ENCODE data around the gene SCN2B.

Gene SCN2B

DNA sequence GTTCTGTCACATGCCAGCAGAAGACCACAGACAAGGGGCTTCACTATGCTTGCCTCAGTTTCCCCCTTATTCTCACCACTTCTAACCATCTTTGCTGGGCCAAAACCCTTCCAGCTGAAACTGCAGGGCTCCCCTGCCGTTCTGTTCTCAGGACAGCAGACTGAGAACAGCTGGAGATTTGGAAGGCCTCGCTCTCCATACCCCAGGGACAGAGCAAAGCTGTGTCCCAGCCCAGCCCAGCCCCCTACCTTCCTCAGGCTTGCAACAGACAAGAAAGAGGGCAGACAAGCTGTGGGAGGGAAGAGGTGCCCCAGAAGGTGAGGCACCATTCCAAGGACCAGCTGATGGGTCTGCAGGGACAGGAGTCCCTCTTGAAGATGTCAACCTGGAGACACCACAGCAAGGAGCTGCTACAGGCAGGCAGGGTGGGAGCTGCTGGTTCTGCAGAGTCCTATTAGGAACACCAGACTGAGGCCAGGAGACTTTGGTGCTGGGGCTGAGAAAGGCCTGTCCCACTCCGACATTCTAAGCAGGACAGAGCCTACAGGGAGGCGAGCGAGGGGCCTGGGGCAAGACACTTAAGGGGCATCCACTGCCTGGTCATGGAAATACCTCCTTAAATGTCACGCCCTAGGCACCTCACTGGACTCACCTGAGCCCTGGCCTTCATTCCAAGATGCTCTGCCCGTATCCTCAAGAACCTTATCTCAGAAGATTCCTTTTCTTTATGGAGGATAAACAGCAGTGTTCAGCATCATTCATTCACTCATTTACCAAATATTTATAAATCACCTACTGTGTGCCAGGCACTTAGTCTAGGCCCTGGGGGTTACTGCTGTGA, 6.9 kb downstream of the SCN2B start:
- TF ChIP-seq, protein P1, sequence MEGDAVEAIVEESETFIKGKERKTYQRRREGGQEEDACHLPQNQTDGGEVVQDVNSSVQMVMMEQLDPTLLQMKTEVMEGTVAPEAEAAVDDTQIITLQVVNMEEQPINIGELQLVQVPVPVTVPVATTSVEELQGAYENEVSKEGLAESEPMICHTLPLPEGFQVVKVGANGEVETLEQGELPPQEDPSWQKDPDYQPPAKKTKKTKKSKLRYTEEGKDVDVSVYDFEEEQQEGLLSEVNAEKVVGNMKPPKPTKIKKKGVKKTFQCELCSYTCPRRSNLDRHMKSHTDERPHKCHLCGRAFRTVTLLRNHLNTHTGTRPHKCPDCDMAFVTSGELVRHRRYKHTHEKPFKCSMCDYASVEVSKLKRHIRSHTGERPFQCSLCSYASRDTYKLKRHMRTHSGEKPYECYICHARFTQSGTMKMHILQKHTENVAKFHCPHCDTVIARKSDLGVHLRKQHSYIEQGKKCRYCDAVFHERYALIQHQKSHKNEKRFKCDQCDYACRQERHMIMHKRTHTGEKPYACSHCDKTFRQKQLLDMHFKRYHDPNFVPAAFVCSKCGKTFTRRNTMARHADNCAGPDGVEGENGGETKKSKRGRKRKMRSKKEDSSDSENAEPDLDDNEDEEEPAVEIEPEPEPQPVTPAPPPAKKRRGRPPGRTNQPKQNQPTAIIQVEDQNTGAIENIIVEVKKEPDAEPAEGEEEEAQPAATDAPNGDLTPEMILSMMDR (IDR thresholded peaks at IDR 0.05; ENCODE audit: extremely low read depth, insufficient read depth, missing control alignments), result no peak
- in situ Hi-C loops (cut with MboI; ENCODE audit: low pct_unique_long_range_greater_than_20kb, low sequenced_read_pairs, unreplicated experiment), result no loop called here
- no peak for DNase-seq (ENCODE audit: low spot score)

DNA sequence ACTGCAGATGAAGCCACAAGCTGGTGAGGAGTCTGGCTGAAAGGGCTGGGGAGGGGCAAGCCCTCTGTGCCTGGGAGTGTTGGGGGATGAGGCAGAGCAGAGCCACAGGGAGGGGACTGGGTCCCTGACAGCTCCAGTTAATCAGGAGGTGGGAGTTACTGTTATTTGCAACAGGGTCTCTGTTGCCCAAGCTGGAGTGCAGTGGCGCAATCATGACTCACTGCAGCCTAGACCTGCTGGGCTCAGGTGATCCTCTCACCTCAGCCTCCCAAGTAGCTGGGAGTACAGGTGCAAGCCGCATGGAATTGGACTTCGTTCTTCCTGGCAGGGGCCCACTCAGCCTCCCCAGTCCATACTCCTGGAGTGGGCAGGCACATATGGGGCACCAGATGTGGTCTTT, 7.7 kb downstream of the SCN2B start:
- no peak for DNase-seq (ENCODE audit: low spot score)
- in situ Hi-C loops (cut with MboI; ENCODE audit: low pct_unique_long_range_greater_than_20kb, low sequenced_read_pairs, unreplicated experiment), result no loop called here
- TF ChIP-seq, protein P1 (IDR thresholded peaks at IDR 0.05; ENCODE audit: extremely low read depth, insufficient read depth, missing control alignments), result no peak

DNA sequence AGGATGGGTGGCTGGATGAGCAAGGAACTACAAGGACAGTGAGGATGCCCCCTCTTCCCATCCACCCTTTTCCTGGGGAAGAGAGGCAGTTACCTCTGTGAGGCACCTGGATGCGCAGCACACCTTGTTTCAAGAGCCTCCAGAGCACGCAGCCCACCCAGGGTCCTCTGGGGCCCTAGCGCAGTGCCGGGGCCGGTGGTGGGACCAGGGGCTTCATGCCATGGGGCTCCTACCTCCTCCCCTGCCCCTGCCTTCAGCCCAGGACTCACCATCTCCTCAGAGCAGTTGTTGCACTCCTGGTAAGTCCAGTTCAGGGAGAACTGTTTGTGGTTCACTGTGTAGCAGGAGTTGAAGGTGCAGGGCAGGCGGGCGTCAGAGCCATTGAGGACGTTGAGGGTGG, 8.1 kb downstream of the SCN2B start:
- DNase-seq (ENCODE audit: low spot score), result no peak
- TF ChIP-seq, protein P1 (IDR thresholded peaks at IDR 0.05; ENCODE audit: extremely low read depth, insufficient read depth, missing control alignments), result no peak
- in situ Hi-C loops (cut with MboI; ENCODE audit: low pct_unique_long_range_greater_than_20kb, low sequenced_read_pairs, unreplicated experiment), result no loop called here

DNA sequence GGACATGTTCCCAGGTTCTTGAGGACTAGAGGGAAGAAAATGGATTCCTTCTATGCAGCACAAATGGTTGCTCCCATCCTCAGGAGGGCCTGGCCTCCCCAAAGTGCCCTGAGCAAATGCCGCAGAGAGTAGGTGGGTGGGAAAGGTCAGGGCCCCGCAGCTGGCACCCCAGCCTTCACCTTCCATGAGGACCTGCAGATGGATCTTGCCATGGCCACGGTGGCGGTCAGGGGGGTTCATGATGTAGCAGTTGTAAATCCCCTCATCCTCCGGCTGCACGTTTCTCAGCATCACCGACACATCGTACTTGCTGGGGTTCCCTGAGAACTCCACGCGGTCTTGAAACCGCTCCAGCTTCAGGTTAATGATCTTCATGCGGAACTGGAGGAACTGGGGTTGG, 8.5 kb downstream of the SCN2B start:
- in situ Hi-C loops (cut with MboI; ENCODE audit: low pct_unique_long_range_greater_than_20kb, low sequenced_read_pairs, unreplicated experiment), result no loop called here
- DNase-seq (ENCODE audit: low spot score), result no peak
- TF ChIP-seq, protein P1 (IDR thresholded peaks at IDR 0.05; ENCODE audit: extremely low read depth, insufficient read depth, missing control alignments), result no peak

DNA sequence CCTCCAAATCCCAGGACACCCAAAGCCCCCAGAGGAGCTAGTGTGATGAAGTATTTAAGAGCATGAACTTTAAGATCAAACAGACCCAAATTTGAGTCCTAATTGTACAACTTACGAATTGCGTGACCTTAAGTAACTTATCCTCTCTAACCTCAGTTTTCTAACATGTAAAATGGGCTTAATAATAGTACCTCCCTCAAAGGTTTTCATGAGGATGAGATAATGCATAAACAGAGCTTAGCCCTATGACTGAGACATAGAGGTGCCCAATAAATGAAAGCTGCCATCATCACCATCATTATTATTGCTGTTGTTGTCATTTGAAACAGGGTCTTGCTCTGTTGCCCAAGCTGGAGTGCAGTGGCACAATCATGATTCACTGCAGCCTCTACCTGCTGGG, 9.2 kb downstream of the SCN2B start:
- TF ChIP-seq, protein P1 (IDR thresholded peaks at IDR 0.05; ENCODE audit: extremely low read depth, insufficient read depth, missing control alignments), result no peak
- DNase-seq (ENCODE audit: low spot score), result no peak
- in situ Hi-C loops (cut with MboI; ENCODE audit: low pct_unique_long_range_greater_than_20kb, low sequenced_read_pairs, unreplicated experiment), result no loop called here

DNA sequence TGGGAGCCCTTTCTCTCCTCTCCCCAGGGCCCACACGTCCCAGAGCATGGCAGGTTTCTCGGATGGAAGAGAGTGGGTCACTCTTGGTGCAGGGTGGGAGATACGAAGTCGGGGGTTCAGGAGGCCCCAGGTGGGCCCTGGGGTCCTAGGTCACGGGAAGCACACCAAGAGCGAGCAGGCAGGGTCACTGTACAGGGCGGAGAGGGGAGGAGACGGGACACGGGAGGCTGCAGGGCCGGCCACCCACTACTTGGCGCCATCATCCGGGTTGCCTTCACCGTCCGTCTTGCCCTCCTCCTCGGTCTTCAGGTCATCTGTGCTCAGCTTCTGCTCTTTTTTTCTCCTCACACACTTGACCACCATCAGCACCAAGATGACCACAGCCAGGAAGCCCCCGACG, 9.8 kb downstream of the SCN2B start:
- in situ Hi-C loops (cut with MboI; ENCODE audit: low pct_unique_long_range_greater_than_20kb, low sequenced_read_pairs, unreplicated experiment), result no loop called here
- DNase-seq (ENCODE audit: low spot score), result no peak
- TF ChIP-seq, protein P1 (IDR thresholded peaks at IDR 0.05; ENCODE audit: extremely low read depth, insufficient read depth, missing control alignments), result no peak
